Retinal pigment epithelial cell (primary cell): Measurements from ENCODE around the gene KCNH6.

Experiments
- DNase-seq: peaks from one replicate; pipeline ENCODE4 v3.0.0-alpha.2; 2010; ENCODE audit warnings: low read depth
- H3K4me3 ChIP-seq: 2 replicates; pipeline ENCODE4 v1.5.1; 2011; ENCODE audit warnings: mild to moderate bottlenecking, low read length, control low read depth, moderate library complexity
- CTCF ChIP-seq: conservative IDR thresholded peaks from 2 replicates; pipeline ENCODE4 v1.5.1; 2011; ENCODE audit warnings: low read depth, low read length, control low read depth, inconsistent platforms

KCNH6 gene

DNA sequence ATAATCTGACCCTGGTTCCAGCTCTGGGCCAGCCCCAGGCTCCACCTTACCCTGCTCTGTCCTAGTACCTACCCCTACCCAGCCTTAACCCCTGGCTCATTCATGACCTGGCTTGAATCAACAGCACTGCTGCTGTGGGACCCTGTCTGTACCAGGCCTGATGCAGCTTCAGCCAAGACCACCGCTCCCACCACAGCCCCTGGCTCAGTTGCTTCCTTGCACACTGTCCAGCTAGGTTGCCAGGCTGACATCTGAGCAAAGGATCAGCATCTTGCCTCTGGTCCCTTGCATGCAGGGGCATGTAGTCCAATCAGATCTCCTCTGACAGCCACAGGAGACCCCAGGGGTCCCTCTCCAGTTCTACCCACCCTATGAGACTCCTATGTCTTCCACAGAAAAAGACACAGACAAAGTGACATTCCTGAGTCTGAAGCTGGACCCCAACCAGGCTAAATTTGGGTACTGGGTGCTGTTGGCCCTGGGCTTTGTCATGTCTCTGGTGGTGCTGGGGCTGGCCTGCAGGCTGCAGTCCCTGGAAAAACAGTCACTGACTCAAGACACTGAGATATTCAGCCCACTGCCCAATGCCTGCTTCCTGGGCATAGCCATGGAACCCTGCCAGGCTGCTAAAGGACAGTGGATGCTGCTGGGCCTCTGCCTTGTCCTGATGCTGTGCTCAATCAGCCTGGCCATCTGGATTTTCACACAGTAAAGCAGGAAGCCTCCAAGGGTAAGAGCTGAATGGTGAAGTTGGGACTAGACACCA is 3.9 kb upstream of the KCNH6 start:
- H3K4me3 ChIP-seq: no peak overlapping the region
- TF ChIP-seq CTCF: no peak
- no peak for DNase-seq

GRCh38 chr17:63519972-63520882 is 2.9 kb upstream of the KCNH6 start:
- TF ChIP-seq CTCF: no peak
- no peak overlapping the region for H3K4me3 ChIP-seq
- no peak for DNase-seq

DNA sequence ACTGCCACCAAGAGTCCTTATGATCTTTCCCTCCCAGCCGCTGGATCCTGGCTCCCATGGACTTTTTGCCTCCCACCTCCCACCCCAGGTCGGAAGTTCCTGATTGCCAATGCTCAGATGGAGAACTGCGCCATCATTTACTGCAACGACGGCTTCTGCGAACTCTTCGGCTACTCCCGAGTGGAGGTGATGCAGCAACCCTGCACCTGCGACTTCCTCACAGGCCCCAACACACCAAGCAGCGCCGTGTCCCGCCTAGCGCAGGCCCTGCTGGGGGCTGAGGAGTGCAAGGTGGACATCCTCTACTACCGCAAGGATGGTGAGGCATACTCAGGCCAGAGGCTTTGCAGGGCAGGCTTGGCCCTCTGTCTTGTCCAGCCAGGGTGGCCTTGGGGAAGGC is 893 bp downstream of the KCNH6 start:
- no peak for TF ChIP-seq CTCF

GRCh38 chr17:63525190-63525946 is 2.2 kb downstream of the KCNH6 start:
- no peak overlapping the region for H3K4me3 ChIP-seq
- no peak for TF ChIP-seq CTCF

More for the DNA sequence above, 893 bp downstream of the KCNH6 start:
- H3K4me3 ChIP-seq: no peak overlapping the region
- no peak for DNase-seq

DNA sequence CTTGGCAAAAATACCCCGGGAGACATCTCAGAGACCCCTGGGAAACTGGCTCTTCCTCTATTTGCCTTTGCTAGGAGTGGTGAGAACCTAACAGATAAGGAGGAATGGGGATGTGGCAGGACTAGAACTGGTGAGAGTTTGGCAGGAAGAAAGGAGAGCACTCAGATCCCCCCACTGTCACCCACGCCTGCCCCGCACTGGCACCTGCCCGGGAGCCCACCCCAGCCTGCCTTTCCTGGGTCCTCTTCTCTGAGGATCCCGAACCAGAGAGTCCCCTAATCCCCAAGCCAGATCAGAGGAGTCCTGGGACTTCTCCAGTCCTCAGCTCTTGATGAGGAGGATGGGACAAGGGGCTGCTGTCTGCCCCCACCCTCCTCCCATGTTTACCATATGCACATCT is 3.7 kb downstream of the KCNH6 start:
- no peak for TF ChIP-seq CTCF
- H3K4me3 ChIP-seq: no peak overlapping the region
- DNase-seq: no peak

More at GRCh38 chr17:63525190-63525946, 2.2 kb downstream of the KCNH6 start:
- DNase-seq: no peak

GRCh38 chr17:63528183-63528582 is 5.0 kb downstream of the KCNH6 start:
- no peak for DNase-seq
- H3K4me3 ChIP-seq: no peak overlapping the region
- no peak for TF ChIP-seq CTCF
